RWPE2 (cell line): ENCODE results near the gene ARHGAP18.

Source experiments
- ATAC-seq: fragments of 200-7000 bp; cut with Tn5 transposase; 3 replicates; pipeline ENCODE4 v1.9.1; 2021; ENCODE audit warnings: low read depth
- DNase-seq: peaks from one replicate; pipeline ENCODE4 v3.0.0-alpha.2; 2020; ENCODE audit warnings: low spot score
- H3K27ac ChIP-seq: fragments of 450-650 bp; 2 replicates; pipeline ENCODE4 v1.5.1; 2017; ENCODE audit warnings: mild to moderate bottlenecking; ENCODE audit not compliant: poor library complexity, severe bottlenecking
- H3K27me3 ChIP-seq: fragments of 250-450 bp; sonication (Bioruptor Pico); 2 replicates; pipeline ENCODE4 v1.5.1; 2021; ENCODE audit warnings: mild to moderate bottlenecking, moderate library complexity; ENCODE audit not compliant: insufficient read depth, poor library complexity, severe bottlenecking
- H3K36me3 ChIP-seq: fragments of 250-450 bp; sonication (Bioruptor Pico); 2 replicates; pipeline ENCODE4 v1.5.1; 2020; ENCODE audit warnings: low read depth, mild to moderate bottlenecking, moderate library complexity
- H3K4me1 ChIP-seq: fragments of 250-450 bp; sonication (Bioruptor Pico); 2 replicates; pipeline ENCODE4 v1.5.1; 2021; ENCODE audit warnings: mild to moderate bottlenecking, moderate library complexity; ENCODE audit not compliant: insufficient read depth, poor library complexity, severe bottlenecking
- H3K4me3 ChIP-seq: fragments of 250-450 bp; sonication (Bioruptor Pico); 2 replicates; pipeline ENCODE4 v1.5.1; 2021; ENCODE audit warnings: mild to moderate bottlenecking, moderate library complexity; ENCODE audit not compliant: severe bottlenecking
- H3K9me3 ChIP-seq: fragments of 250-450 bp; sonication (Bioruptor Pico); 2 replicates; pipeline ENCODE4 v1.5.1; 2021; ENCODE audit warnings: mild to moderate bottlenecking, moderate library complexity; ENCODE audit not compliant: severe bottlenecking
- CTCF ChIP-seq: fragments of 450-650 bp; IDR thresholded peaks from one replicate; pipeline ENCODE4 v1.5.1; 2017; ENCODE audit warnings: mild to moderate bottlenecking, moderate library complexity; ENCODE audit not compliant: poor library complexity, severe bottlenecking

The ARHGAP18 gene

GRCh38 chr6:129542705-129543104, 167.3 kb downstream of the ARHGAP18 start:
- H3K27ac ChIP-seq, result no peak overlapping the region
- H3K4me3 ChIP-seq, result no peak overlapping the region
- no peaks in the 10 kb centered on the region for H3K4me1 ChIP-seq
- TF ChIP-seq CTCF, result no peak
- ATAC-seq (no peak), DNase-seq (no peak)
- H3K27me3 ChIP-seq, result no peaks in the 10 kb centered on the region
- H3K36me3 ChIP-seq, result no peaks in the 10 kb centered on the region
- H3K9me3 ChIP-seq, result no peaks in the 10 kb centered on the region

GRCh38 chr6:129539032-129539431, 170.9 kb downstream of the ARHGAP18 start:
- Histone ChIP-seq H3K9me3 (no peaks in the 10 kb centered on the region), H3K36me3 (no peaks in the 10 kb centered on the region), H3K27me3 (no peaks in the 10 kb centered on the region), H3K4me3 (no peak overlapping the region), H3K27ac (no peak overlapping the region), H3K4me1 (no peaks in the 10 kb centered on the region)
- no peak for TF ChIP-seq CTCF
- DNase-seq (no peak), ATAC-seq (no peak)

- Histone ChIP-seq H3K4me1 (no peaks in the 10 kb centered on the region), H3K27me3 (no peaks in the 10 kb centered on the region), H3K27ac (no peak overlapping the region), H3K36me3 (no peaks in the 10 kb centered on the region), H3K4me3 (no peak overlapping the region), H3K9me3 (no peaks in the 10 kb centered on the region)
- no peak for TF ChIP-seq CTCF
- DNase-seq, result no peak
- no peak for ATAC-seq
Measured at GRCh38 chr6:129536271-129536670, 173.7 kb downstream of the ARHGAP18 start.

- Histone ChIP-seq H3K27ac (no peak overlapping the region), H3K9me3 (no peaks in the 10 kb centered on the region), H3K4me1 (no peaks in the 10 kb centered on the region), H3K4me3 (no peak overlapping the region), H3K36me3 (no peaks in the 10 kb centered on the region), H3K27me3 (no peaks in the 10 kb centered on the region)
- DNase-seq, result no peak
- TF ChIP-seq CTCF, result no peak
- ATAC-seq, result no peak
Measured at GRCh38 chr6:129534926-129535325, 175.1 kb downstream of the ARHGAP18 start.
